Progenitor cell of endocrine pancreas (in vitro differentiated cells): ENCODE data around the gene AMZ1. TPM values are rescaled to one million over a fixed set of nuclear protein-coding genes. Genes with fewer than 3 reads are reported as not detected.
A peak's percentile ranks its signal among the peaks of the same experiment; 100 is the strongest.

Source experiments
- DNase-seq: peaks from one replicate; pipeline ENCODE4 v3.0.0; 2021; ENCODE audit warnings: low spot score; ENCODE audit not compliant: unreplicated experiment
- H3K27ac Mint-ChIP-seq: 2 replicates; pipeline ENCODE4 v1.8.0; 2021; ENCODE audit warnings: mild to moderate bottlenecking, moderate library complexity, mixed read lengths
- H3K27me3 Mint-ChIP-seq: 2 replicates; pipeline ENCODE4 v1.8.0; 2021; ENCODE audit warnings: mixed read lengths
- H3K36me3 Mint-ChIP-seq: 2 replicates; pipeline ENCODE4 v1.8.0; 2022; ENCODE audit warnings: mixed read lengths; ENCODE audit not compliant: insufficient read depth
- H3K4me1 Mint-ChIP-seq: 2 replicates; pipeline ENCODE4 v1.8.0; 2021; ENCODE audit warnings: low read depth, mixed read lengths
- H3K4me3 Mint-ChIP-seq: 2 replicates; pipeline ENCODE4 v1.8.0; 2021; ENCODE audit warnings: low read depth, mild to moderate bottlenecking, moderate library complexity, mixed read lengths
- H3K9me3 Mint-ChIP-seq: 2 replicates; pipeline ENCODE4 v1.8.0; 2021; ENCODE audit warnings: low read depth, mixed read lengths
- total RNA-seq: library from RNA; stranded (reverse); gene quantifications from 2 replicates; pipeline ENCODE4 v1.2.1, GENCODE V29; 2021
- TF ChIP-seq, protein P1 (sequence below): fragments of 200-600 bp; sonication (generic); IDR thresholded peaks from one replicate; pipeline ENCODE4 v1.5.0; 2021; ENCODE audit warnings: antibody characterized with exemption, mild to moderate bottlenecking; ENCODE audit not compliant: unreplicated experiment

Gene AMZ1
- total RNA-seq, 1 donor from 2014 or later, result 0.19 TPM

DNA sequence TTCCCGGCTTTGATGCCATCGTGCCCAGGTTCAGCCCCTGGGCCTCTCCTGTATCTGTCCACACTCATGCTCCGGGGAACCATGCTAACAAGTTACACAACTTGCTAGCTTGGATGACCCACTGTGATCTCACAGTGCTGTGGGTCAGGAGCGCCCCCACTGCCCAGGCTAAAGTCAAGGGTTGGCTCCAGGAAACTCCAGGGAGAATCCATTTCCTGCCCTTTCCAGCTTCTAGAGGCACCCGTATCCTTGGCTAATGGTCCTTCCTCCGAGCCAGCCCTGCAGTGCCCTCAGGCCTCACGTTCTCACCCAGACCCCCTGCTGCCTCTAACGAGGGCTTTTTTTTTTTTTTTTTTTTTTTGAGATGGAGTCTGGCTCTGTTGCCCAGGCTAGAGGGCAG is 19.5 kb downstream of the AMZ1 start:
- DNase-seq, result no peak
- Mint-ChIP-seq H3K27ac (peak overlapping the region; percentile 57), H3K27me3 (peaks cover 5% of the 10 kb centered on the region), H3K9me3 (no peaks in the 10 kb centered on the region), H3K4me1 (peaks cover 7% of the 10 kb centered on the region), H3K4me3 (no peak overlapping the region), H3K36me3 (peaks cover 4% of the 10 kb centered on the region)
- TF ChIP-seq, protein P1, sequence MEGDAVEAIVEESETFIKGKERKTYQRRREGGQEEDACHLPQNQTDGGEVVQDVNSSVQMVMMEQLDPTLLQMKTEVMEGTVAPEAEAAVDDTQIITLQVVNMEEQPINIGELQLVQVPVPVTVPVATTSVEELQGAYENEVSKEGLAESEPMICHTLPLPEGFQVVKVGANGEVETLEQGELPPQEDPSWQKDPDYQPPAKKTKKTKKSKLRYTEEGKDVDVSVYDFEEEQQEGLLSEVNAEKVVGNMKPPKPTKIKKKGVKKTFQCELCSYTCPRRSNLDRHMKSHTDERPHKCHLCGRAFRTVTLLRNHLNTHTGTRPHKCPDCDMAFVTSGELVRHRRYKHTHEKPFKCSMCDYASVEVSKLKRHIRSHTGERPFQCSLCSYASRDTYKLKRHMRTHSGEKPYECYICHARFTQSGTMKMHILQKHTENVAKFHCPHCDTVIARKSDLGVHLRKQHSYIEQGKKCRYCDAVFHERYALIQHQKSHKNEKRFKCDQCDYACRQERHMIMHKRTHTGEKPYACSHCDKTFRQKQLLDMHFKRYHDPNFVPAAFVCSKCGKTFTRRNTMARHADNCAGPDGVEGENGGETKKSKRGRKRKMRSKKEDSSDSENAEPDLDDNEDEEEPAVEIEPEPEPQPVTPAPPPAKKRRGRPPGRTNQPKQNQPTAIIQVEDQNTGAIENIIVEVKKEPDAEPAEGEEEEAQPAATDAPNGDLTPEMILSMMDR, result no peak

DNA sequence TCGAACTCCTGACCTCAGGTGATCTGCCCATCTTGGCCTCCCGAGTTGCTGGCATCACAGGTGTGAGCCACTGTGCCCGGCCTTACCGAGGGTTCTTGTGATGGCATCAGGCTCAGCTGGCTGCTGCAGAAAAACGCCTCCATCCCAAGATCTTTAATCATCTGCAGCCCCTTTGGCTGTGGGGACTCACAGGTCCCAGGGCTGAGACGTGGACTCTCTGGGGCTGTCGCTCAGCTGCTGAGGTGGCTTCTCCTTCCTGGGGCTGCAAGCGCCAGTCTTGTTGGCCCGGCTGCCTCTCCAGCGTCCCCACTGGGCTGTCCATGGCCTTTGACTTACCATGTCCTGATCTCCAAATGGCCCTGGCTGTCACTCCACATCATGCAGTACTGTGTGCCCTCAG is 20.0 kb downstream of the AMZ1 start:
- no peak for DNase-seq
- no peak overlapping the region for H3K27ac Mint-ChIP-seq
- H3K9me3 Mint-ChIP-seq, result no peaks in the 10 kb centered on the region
- H3K4me3 Mint-ChIP-seq, result no peak overlapping the region
- H3K4me1 Mint-ChIP-seq, result peaks cover 7% of the 10 kb centered on the region
- peaks cover 5% of the 10 kb centered on the region for H3K27me3 Mint-ChIP-seq
- peaks cover 4% of the 10 kb centered on the region for H3K36me3 Mint-ChIP-seq
- TF ChIP-seq, protein P1, result no peak

DNA sequence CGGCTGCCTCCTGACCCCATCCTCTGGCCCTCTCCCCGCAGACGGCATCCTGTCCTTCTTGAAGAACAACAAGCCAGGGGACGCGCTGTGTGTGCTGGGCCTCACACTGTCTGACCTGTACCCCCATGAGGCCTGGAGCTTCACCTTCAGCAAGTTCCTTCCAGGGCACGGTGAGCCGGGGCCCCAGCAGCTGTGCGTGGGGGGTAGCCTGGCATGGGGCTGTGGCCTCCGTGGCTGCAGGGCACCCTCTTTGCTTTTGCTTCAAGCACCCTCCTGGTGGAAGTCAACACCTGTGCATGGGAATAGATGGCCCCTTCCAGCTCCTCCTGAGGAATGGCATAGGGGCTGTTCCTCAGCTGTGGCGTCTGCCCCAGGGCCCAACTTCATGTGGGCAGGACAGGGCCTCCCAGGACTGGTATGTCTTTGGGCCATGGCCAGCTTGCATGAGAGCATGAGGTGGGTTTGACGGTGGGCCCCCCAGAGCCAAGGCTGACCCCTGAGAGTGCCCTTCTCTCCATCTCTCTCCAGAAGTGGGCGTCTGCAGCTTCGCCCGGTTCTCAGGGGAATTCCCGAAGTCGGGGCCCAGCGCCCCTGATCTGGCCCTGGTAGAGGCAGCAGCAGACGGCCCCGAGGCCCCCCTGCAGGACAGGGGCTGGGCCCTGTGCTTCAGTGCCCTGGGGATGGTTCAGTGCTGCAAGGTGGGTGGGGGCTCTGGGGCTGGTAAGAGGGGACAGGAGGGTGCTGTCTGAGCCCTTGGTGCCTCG is 20.7 kb downstream of the AMZ1 start:
- Mint-ChIP-seq H3K27me3 (peaks cover under 1% of the 10 kb centered on the region), H3K4me1 (peaks cover 7% of the 10 kb centered on the region), H3K4me3 (no peak overlapping the region), H3K36me3 (peaks cover 6% of the 10 kb centered on the region), H3K27ac (no peak overlapping the region), H3K9me3 (no peaks in the 10 kb centered on the region)
- TF ChIP-seq, protein P1, result no peak
- DNase-seq, result no peak

DNA sequence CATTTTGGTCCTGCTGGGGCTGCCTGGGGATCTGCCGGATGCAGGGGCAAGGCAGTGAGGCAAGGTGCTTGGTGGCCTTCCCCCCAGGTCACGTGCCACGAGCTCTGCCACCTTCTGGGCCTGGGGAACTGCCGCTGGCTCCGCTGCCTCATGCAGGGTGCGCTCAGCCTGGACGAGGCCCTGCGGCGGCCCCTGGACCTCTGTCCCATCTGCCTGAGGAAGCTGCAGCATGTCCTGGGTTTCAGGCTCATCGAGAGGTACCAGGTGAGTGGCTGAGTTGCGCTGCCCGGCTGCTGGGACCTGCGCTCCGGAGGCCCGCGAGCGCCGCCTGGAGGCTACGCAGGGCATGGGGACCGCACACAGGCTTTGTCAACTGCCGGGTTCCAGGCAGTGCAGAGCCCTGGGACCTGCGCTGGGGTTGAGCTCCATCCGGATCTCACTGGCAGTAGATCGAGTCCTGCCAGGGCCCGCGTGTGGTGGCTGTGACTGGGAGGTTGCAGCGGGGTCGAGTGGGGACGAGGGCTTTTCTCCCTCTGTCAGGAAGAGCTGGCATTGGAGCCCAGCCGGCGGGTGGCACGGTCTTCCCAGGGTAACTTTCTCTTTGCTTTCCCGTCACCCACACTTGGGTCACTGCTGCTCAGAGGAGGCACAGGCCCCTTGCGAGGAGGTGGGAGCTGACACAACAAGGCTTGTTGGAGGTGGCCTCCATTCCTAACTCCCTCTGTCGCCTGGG is 21.7 kb downstream of the AMZ1 start:
- H3K27me3 Mint-ChIP-seq, result no peaks in the 10 kb centered on the region
- H3K4me3 Mint-ChIP-seq, result no peak overlapping the region
- peak; percentile 74 for DNase-seq
- H3K36me3 Mint-ChIP-seq, result peaks cover 12% of the 10 kb centered on the region
- H3K9me3 Mint-ChIP-seq, result no peaks in the 10 kb centered on the region
- TF ChIP-seq, protein P1, result peak; percentile 90
- H3K4me1 Mint-ChIP-seq, result peaks cover 7% of the 10 kb centered on the region
- no peak overlapping the region for H3K27ac Mint-ChIP-seq

DNA sequence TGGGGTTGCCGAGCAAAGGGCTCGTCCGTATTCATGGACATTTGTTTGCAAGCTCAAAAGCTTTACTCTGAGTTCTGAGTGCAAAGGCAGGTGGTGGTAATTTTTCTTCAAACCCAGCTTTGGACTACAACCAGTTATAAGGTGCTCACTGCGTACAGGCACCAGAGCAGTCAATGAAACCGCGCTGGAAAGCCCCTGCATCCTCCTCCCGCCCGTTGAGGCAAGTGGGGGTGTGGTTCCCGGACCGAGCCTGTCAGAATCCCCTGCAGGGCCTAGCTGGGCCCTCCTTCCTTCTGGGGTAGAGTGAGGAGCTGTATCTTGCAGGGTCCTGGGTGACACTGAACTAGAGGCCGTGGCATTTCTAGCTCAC is 22.3 kb downstream of the AMZ1 start:
- Mint-ChIP-seq H3K27ac (no peak overlapping the region), H3K27me3 (no peaks in the 10 kb centered on the region), H3K9me3 (no peaks in the 10 kb centered on the region), H3K36me3 (peaks cover 16% of the 10 kb centered on the region), H3K4me1 (peaks cover 9% of the 10 kb centered on the region), H3K4me3 (no peak overlapping the region)
- no peak for DNase-seq
- TF ChIP-seq, protein P1, result no peak
